OCI-M1 (cell line): ENCODE results near the gene ESYT1.
A peak's percentile ranks its signal among the peaks of the same experiment; 100 is the strongest.
"Not testable (repeated sequence)": the region's sequence is repeated elsewhere in the genome, so short reads cannot be mapped to it uniquely, and the experiment has no call there.

Source experiments
- DNase-seq: peaks from one replicate; lab custom pipeline; 2025; lab: John Stamatoyannopoulos, UW

Gene ESYT1

DNA sequence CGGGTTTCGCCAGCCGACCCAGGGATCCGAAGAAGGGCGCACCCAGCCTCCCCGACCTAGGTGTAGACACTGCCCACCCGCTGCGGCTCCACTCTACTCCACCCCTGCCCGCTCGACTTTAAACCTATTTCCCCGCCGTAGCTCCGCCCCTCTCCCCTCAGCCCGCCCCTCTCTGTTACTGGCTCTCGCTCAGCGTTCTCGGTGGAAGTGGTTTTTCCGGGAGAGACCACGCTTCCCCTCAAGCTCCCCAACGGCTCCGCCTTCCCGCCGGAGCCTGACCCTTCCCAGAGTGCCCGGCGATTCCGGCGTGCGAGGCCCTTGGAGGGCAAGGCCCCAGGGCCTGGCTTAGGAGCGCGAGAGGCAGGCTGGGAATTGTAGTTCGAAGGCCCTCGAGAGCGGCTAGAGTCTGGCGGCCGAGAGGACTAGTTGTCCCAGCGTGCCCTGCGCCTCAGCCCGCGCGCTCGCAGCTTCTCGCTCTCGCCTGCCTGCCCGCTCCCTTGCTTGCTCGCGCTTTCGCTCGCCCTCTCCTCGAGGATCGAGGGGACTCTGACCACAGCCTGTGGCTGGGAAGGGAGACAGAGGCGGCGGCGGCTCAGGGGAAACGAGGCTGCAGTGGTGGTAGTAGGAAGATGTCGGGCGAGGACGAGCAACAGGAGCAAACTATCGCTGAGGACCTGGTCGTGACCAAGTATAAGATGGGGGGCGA is 23.8 kb upstream of the ESYT1 start, which contains the start of gene PA2G4:
Gene PA2G4, plus strand, starts transcription at position 451 of the 706 bp plus-strand sequence. Its CDS starts 179 bp downstream, at position 630.
- peak; percentile 99 for DNase-seq

GRCh38 chr12:56104815-56105608 is 23.1 kb upstream of the ESYT1 start:
- peak; percentile 46 for DNase-seq

DNA sequence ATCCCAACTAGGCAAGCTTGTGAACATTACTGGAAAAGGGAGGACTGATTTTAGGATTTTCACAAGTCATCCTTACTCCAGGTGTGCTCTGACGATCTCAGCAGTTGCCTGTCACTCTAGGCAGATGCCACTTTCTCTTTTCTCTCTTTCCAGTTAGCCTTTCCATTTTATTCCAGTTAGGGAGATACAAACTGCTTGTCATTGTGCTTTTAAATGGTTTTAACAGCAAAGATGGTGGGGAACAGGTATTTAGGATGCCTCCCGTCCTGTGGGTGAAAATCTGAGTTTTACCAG is 22.5 kb upstream of the ESYT1 start:
- DNase-seq: no peak

GRCh38 chr12:56107242-56107641 is 20.8 kb upstream of the ESYT1 start:
- no peak for DNase-seq

- no peak for DNase-seq
Observed at GRCh38 chr12:56110571-56110970, 17.5 kb upstream of the ESYT1 start.

DNA sequence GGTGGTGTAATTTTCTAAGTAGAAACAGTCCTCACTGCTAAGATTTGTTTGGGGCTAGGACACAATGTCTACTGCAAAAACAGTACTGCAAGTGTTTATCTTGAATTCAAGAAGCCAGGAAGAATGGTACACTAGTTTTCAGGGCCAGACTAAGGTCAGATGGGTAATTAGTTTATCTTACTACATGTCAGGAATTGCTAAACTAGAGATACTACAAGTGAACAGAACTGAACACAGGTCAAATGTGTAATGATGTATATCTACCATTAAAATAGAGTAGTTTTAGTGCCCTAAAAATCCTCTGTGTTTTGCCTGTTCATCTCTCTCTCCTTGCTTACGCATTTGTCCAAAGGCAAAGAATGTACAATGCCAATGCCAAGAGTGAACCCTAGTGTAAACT is 14.0 kb upstream of the ESYT1 start:
- no peak for DNase-seq

DNA sequence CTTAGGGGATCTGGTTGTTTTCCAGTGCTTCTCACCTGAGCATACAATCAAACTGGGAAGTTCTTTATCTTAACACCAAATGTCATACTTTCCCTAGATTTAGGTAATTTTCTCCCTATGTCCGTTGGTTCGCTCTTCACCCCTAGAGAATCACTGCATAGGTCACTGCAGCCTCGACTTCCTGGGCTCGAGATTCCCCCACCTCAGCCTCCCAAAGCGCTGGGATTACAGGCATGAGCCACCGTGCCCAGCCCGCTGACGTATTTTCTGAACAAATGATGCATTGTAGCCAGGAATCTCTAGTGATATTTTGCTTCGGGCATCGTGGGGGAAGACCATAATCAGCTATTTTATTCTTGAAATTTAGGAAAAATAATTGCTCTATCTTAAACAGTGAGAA is 12.7 kb upstream of the ESYT1 start:
- DNase-seq: peak; percentile 40

DNA sequence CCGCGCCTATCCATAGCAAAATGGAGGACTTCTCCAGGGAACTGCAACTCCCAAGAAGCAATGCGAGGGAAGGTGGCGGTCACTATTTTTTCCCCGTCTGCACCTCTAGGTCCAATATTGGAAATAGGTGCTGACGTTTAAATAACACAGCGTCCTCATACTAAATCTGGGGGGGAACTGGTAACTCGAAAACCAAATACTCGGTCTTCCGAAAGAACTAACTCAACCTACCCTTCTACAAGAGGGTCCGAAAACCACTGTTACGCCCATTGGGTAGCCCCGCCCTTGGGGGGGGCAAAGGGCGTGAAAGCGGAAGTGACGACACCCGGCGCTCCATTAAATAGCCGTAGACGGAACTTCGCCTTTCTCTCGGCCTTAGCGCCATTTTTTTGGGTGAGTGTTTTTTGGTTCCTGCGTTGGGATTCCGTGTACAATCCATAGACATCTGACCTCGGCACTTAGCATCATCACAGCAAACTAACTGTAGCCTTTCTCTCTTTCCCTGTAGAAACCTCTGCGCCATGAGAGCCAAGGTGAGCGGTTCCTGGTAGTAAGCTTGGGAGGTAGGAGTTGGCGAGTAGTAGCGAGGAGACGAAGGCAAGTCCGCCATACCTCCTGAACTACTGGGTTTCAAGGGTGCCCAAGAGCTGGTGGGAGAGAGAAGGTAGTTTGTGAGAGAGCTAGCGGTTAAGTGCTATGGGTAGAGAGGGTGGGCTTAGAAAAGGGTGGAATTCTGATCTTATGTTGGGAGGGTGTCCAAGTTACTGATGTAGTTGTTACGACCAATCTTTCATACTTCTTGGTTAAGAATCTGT is 11.6 kb upstream of the ESYT1 start, which contains the start of gene RPL41:
Gene RPL41, plus strand, starts transcription at position 367 of the 815 bp plus-strand sequence.
- peak; percentile 97 for DNase-seq

DNA sequence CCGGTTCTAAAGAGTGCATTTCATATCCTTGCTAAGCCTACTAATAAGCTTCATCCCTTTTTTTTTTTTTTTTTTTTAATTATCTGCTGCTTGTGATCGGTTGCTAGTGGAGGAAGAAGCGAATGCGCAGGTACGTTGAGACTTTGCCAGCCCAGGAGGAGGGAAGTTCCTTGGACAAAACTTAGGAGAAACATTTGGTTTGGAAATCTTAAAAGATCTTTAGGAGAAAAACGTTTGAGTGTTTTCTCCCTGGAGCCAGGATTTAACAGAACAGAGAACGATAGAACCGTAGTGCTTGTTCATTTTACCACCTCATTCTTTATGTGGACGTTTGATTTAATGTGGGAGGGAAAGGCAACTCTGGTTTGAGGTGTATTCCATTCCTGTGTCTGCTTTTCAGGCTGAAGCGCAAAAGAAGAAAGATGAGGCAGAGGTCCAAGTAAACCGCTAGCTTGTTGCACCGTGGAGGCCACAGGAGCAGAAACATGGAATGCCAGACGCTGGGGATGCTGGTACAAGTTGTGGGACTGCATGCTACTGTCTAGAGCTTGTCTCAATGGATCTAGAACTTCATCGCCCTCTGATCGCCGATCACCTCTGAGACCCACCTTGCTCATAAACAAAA is 10.9 kb upstream of the ESYT1 start:
- not testable (repeated sequence) for DNase-seq

DNA sequence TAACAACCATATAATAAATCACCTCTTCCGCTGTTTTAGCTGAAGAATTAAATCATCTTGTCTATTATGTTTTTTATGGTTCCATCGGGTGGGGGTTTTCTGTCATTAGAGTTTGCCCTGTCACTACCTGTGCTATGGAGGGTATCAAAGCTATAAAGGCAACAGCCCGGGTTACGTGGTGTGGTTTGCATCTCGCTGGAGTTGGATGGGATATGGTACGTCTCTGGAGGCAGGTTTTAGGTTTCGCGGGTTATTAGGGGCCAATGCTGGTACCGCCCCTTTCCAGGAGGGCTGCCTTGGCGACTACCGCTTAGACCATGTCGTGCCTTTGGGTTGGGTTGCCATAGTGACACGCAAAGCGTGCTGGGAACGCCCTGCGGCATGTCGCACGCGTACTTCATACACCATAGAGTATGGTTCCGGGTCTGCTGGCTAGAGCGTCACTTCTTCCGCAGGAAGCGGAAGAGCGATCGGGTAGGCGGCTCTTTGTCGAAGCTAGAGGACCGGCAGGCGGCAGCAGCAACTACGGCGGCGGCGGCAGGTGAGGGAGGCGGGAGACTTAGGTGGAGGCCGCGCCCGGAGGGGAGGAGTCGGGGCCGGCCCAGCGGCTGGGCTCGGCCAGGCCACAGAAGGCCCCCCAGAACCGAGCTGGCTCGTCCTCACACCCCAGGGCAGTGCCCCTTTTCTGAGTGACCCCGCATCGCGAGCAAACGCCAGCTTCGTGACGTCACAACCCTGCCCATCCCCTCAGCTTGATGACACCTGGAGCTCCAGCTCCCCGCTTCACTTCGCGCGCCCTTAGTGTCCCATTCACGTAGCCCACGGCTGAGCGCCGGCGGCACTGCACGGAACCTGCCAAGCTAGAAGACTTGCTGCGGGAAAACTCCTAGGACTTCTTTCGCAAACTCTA is 10.0 kb upstream of the ESYT1 start, which contains the start of gene ZC3H10:
Gene ZC3H10, plus strand, starts transcription at position 489 of the 910 bp plus-strand sequence. CDS start 2,297 bp downstream, outside the sequence.
- peak; percentile 99 for DNase-seq

GRCh38 chr12:56118688-56119357 is 9.2 kb upstream of the ESYT1 start:
- peak; percentile 80 for DNase-seq

GRCh38 chr12:56119361-56119796 is 8.7 kb upstream of the ESYT1 start:
- DNase-seq: peak; percentile 90

- no peak for DNase-seq
Observed at GRCh38 chr12:56120158-56120846, 7.8 kb upstream of the ESYT1 start.

DNA sequence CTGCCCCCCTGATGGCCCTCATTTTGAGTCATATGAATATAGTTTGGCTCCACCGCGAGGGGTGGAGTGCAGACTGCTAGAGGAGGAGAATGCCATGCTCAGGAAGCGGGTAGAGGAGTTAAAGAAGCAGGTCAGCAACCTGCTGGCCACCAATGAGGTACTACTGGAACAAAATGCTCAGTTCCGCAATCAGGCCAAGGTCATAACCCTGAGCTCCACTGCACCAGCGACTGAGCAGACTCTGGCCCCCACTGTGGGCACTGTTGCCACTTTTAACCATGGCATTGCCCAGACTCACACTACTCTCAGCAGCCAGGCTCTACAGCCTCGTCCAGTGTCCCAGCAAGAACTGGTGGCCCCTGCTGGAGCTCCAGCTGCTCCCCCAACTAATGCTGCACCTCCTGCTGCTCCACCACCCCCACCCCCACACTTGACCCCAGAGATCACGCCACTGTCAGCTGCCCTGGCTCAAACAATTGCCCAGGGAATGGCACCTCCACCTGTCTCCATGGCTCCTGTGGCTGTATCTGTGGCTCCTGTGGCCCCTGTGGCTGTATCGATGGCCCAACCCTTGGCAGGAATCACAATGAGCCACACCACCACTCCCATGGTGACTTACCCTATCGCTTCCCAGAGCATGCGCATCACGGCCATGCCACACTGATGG is 6.7 kb upstream of the ESYT1 start:
- DNase-seq: no peak

DNA sequence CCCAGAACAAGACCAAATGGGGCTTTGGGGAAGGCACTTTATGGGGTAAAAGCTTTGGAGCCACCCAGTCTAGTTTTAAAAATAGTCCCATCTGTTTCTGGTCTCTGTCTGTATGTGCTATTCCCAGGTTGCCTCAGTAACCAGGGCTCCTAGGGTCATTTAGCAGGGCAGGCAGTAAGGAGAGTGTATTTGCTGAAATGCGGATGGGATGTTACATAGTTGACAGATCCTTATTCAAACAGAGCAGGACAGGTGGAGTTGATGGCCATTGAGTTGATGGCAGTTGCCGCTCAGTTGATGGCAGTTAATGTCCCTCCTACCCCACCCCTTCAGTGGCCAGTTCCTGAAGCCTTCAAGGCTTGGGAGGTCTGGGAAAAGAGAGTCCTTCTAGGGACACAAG is 5.4 kb upstream of the ESYT1 start:
- no peak for DNase-seq

DNA sequence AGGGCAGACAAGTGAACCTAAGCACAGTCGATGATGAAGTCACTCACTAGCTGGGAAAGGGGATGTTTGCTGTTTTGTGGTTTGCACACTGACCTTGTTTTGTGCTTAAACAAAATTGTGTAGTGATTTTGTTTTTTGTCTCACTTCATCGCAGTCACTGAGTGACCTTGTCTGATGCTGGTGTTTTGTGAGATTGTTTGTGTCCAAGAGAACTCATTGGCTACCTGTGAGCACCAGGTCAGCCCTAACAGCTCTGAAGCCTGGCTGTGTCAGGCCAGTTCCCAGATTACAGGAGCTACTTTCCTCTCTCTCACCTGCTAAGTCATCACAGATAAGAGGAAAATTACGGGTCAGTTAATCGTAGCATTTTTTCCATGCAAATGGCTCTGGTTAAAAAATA is 3.9 kb upstream of the ESYT1 start:
- DNase-seq: peak; percentile 26

DNA sequence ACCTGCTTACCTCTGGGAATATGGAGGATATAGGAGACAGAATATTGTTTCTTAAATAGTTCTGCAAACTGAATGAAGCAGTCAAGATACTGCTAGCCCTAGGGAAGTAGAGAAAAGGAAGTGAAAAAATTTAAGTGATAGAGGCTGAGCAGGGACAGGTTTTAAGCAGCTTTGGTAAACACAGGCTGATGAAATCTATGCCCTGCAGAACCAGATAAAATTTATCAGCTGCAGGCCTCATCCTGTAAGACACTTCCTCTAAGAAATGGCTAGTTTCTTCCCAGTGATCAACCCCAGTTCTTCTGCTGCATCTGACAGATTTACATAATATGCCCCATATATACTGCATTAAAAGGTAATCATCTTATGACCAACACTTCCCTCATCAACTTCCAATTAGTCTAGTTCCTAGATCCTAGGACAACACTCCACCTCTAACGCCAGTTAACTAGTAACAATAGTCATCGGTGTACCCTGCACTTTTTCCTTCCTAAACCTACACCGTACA is 1.3 kb upstream of the ESYT1 start:
- peak; percentile 93 for DNase-seq

GRCh38 chr12:56127485-56127887 is 581 bp upstream of the ESYT1 start:
- no peak for DNase-seq

DNA sequence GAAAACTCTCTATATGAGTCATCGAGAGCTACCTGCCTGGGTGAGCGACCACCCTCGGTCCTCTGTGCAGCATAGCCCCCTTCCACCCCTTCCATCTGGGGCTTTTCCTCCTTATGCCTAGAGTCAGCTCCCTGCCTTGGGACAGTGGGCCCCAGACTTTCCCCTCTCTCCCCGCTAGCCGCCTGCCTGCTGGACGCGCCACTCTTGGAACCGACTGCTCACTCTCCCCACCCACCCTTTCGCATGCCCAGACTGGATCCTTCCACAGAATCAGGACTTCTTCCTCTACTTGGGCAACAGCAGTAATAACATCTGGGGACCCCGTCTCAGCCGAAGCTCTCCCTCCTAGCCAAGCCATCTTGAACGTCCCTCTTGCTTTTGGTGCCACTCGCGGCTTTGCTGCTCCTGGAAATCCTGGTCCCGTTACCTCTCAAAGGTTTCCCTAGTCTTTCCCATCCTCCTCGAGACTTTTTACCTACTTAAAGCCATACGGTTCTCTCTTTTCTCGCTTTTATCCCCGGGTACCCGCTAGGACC is 671 bp downstream of the ESYT1 start:
- peak; percentile 58 for DNase-seq
